Glutamatergic neuron (in vitro differentiated cells): ENCODE results near the gene ARFGAP3. TPM values are rescaled to one million over a fixed set of nuclear protein-coding genes. Genes with fewer than 3 reads are reported as not detected.

Experiments
- DNase-seq: peaks from one replicate; pipeline ENCODE4 v3.0.0; 2022
- H3K27ac Mint-ChIP-seq: one replicate; pipeline ENCODE4 v1.8.0; 2020; ENCODE audit warnings: mild to moderate bottlenecking, mixed read lengths, inconsistent platforms; ENCODE audit not compliant: unreplicated experiment
- H3K27me3 Mint-ChIP-seq: one replicate; pipeline ENCODE4 v1.8.0; 2020; ENCODE audit warnings: mild to moderate bottlenecking, moderate library complexity, mixed read lengths, inconsistent platforms; ENCODE audit not compliant: unreplicated experiment
- H3K36me3 Mint-ChIP-seq: one replicate; pipeline ENCODE4 v1.8.0; 2020; ENCODE audit warnings: mild to moderate bottlenecking, mixed read lengths, inconsistent platforms; ENCODE audit not compliant: unreplicated experiment
- H3K4me1 Mint-ChIP-seq: one replicate; pipeline ENCODE4 v1.8.0; 2020; ENCODE audit warnings: mild to moderate bottlenecking, low read depth, mixed read lengths, inconsistent platforms; ENCODE audit not compliant: unreplicated experiment
- H3K4me3 Mint-ChIP-seq: one replicate; pipeline ENCODE4 v1.8.0; 2020; ENCODE audit warnings: mild to moderate bottlenecking, mixed read lengths, inconsistent platforms; ENCODE audit not compliant: unreplicated experiment
- H3K9me3 Mint-ChIP-seq: one replicate; pipeline ENCODE4 v1.8.0; 2020; ENCODE audit warnings: mild to moderate bottlenecking, moderate library complexity, mixed read lengths, inconsistent platforms; ENCODE audit not compliant: unreplicated experiment
- total RNA-seq: library from RNA; stranded (reverse); fragmentation: NEBNext Ultra II Directional; extraction: Animal tissue kit (Norgen Biotek cat#: 25700); gene quantifications from one replicate; pipeline ENCODE4 v1.2.1, GENCODE V29; 2021; ENCODE audit not compliant: unreplicated experiment
- TF ChIP-seq, protein P1 (sequence below): fragments of 200-600 bp; sonication (generic); IDR thresholded peaks from one replicate; pipeline ENCODE4 v1.5.0; 2021; ENCODE audit not compliant: partially characterized antibody, unreplicated experiment

Gene ARFGAP3
- total RNA-seq, 1 donor from 2014 or later, result 18.4 TPM

DNA sequence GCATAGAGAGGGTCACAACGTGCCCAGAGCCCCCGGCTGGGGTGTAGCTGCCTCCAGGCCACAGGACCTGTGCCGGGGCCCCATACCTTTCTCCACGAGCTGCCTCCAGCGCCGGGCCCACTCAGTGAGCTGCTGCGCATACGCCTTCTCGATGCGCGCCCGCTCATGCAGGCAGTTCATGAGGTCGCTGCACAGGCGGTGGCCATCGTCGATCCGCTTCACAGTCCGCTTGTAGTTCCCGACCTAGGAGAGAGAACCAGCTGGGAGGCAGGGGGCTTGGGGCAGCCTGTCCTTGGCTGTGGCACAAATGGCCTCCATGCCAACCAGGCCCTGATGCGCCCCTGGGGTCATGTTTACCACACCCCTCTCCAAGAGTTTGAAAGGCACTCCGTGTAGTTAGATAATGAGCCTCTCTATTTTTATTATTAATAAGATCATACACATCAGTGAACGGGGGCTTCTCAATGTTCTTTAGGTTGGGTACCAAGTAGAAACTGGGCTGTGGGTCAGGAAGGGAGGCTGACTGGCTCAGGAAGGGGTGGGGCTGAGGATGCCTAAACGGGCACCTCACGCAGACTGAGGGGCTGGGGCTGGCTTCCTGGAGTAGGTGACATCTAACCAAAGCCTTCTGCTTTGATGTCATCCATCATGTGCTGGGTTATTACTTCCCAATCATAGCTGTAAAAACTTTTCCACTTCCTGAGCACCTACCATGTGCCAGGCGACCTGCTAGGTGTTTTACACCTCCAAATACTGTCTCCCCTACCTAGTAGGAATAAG lies 36.5 kb upstream of the ARFGAP3 start:
- no peak overlapping the region for H3K4me3 Mint-ChIP-seq
- H3K27ac Mint-ChIP-seq, result no peak overlapping the region
- peaks cover 5% of the 10 kb centered on the region for H3K36me3 Mint-ChIP-seq
- DNase-seq, result no peak
- TF ChIP-seq, protein P1, sequence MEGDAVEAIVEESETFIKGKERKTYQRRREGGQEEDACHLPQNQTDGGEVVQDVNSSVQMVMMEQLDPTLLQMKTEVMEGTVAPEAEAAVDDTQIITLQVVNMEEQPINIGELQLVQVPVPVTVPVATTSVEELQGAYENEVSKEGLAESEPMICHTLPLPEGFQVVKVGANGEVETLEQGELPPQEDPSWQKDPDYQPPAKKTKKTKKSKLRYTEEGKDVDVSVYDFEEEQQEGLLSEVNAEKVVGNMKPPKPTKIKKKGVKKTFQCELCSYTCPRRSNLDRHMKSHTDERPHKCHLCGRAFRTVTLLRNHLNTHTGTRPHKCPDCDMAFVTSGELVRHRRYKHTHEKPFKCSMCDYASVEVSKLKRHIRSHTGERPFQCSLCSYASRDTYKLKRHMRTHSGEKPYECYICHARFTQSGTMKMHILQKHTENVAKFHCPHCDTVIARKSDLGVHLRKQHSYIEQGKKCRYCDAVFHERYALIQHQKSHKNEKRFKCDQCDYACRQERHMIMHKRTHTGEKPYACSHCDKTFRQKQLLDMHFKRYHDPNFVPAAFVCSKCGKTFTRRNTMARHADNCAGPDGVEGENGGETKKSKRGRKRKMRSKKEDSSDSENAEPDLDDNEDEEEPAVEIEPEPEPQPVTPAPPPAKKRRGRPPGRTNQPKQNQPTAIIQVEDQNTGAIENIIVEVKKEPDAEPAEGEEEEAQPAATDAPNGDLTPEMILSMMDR, result no peak
- H3K27me3 Mint-ChIP-seq, result no peaks in the 10 kb centered on the region
- H3K4me1 Mint-ChIP-seq, result peaks cover 3% of the 10 kb centered on the region
- H3K9me3 Mint-ChIP-seq, result peaks cover 1% of the 10 kb centered on the region

DNA sequence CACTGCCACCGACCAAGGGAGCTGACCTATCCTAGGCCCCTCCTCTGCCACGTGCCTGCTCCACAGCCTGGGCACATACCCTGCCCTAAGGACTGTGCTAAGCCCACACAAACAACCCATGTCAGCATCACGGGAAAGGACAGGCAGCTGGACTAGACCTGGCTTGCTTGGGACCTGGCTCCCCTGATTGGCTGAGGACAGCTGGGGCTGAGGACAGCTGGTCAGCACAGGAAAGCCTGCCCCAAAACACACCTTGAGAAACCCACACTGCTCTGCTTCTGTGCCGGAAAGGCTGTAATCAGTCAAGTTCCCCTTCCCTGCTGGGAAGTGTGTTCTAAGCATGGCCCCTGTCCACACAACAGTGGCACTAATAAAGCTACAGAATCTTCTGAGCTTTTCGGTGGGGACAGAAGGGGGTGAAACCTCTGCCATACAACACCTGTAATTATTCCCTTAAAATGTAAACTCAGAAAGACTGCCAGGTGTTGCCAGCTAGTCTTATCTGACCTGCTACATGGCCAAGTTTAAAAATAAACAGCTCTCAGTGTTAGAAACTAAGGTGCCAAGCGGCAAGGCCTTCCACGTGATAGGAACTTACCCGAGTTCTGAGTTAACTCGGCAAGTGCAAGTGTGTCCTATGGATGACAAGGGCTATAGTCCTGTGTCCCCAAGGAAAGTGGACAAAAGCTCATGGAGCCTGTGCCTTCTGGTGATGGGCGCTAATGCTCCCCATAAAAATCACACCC lies 35.7 kb upstream of the ARFGAP3 start:
- peaks cover 1% of the 10 kb centered on the region for H3K9me3 Mint-ChIP-seq
- peaks cover 5% of the 10 kb centered on the region for H3K36me3 Mint-ChIP-seq
- no peak overlapping the region for H3K4me3 Mint-ChIP-seq
- H3K4me1 Mint-ChIP-seq, result peaks cover 3% of the 10 kb centered on the region
- no peak for DNase-seq
- H3K27ac Mint-ChIP-seq, result no peak overlapping the region
- TF ChIP-seq, protein P1, result no peak
- H3K27me3 Mint-ChIP-seq, result peaks cover 2% of the 10 kb centered on the region

GRCh38 chr22:42892156-42892555 lies 35.1 kb upstream of the ARFGAP3 start:
- peaks cover 3% of the 10 kb centered on the region for H3K4me1 Mint-ChIP-seq
- no peak overlapping the region for H3K27ac Mint-ChIP-seq
- no peak overlapping the region for H3K4me3 Mint-ChIP-seq
- H3K9me3 Mint-ChIP-seq, result no peaks in the 10 kb centered on the region
- H3K27me3 Mint-ChIP-seq, result peaks cover 2% of the 10 kb centered on the region
- peaks cover 5% of the 10 kb centered on the region for H3K36me3 Mint-ChIP-seq
- TF ChIP-seq, protein P1, result no peak
- no peak for DNase-seq

DNA sequence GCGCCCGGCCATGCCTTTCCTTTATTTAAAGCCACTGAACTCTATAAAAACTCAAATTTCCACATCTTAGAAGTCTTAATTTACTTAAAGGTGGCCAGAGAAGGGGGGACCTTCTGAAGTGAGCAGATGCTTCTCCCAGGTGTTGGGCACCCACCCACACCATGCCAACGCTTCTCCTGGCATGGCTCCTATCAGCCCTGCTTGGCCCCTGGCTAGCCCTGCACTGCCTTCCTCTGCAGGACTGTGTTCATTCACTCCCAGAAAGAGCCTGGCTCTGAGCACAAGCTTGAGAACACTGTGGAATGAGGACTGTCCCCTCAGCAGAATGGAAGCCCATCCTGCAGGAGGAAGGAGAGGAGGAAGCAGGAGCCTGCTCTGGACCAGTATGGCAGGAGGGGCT lies 34.6 kb upstream of the ARFGAP3 start:
- no peak for DNase-seq
- TF ChIP-seq, protein P1, result no peak
- Mint-ChIP-seq H3K27ac (no peak overlapping the region), H3K4me3 (no peak overlapping the region), H3K4me1 (peaks cover 3% of the 10 kb centered on the region), H3K9me3 (peaks cover 2% of the 10 kb centered on the region), H3K27me3 (peaks cover 2% of the 10 kb centered on the region), H3K36me3 (peaks cover 5% of the 10 kb centered on the region)

- H3K4me3 Mint-ChIP-seq, result no peak overlapping the region
- H3K27ac Mint-ChIP-seq, result no peak overlapping the region
- TF ChIP-seq, protein P1, result no peak
- peaks cover 5% of the 10 kb centered on the region for H3K36me3 Mint-ChIP-seq
- no peak for DNase-seq
- peaks cover 2% of the 10 kb centered on the region for H3K9me3 Mint-ChIP-seq
- H3K27me3 Mint-ChIP-seq, result peaks cover 2% of the 10 kb centered on the region
- H3K4me1 Mint-ChIP-seq, result peaks cover 3% of the 10 kb centered on the region
These were observed 33.9 kb upstream of the ARFGAP3 start for GRCh38 chr22:42891008-42891407.
